Stomach (tissue), 4 donors: ENCODE results near the gene ENDOG.
"Not testable (repeated sequence)": the region's sequence is repeated elsewhere in the genome, so short reads cannot be mapped to it uniquely, and the experiment has no call there.

Source experiments
- CTCF ChIP-seq, 7 experiments: fragments of 450-650 bp in 4 of 7; fragments of 200-600 bp in 3 of 7; sonication (generic) in 3 of 7; IDR thresholded peaks; one replicate each; pipeline ENCODE4 v1.5.1; 2016 to 2019; ENCODE audit warnings: antibody characterized with exemption in 7 of 7, control low read depth in 2 of 7, mild to moderate bottlenecking in 1 of 7
- EP300 ChIP-seq: sonication (generic); formaldehyde crosslinking; IDR thresholded peaks from one replicate; pipeline ENCODE4 v1.6.1; 2017; ENCODE audit warnings: antibody characterized with exemption
- POLR2A ChIP-seq, 4 donors: fragments of 450-650 bp; IDR thresholded peaks; one replicate each; pipeline ENCODE4 v1.6.1; 2016; ENCODE audit warnings: antibody characterized with exemption in 4 of 4, control low read depth in 2 of 4, mild to moderate bottlenecking in 1 of 4, moderate library complexity in 1 of 4

- TF ChIP-seq POLR2A (IDR thresholded peaks at IDR 0.05); EP300: not testable (repeated sequence)
- TF ChIP-seq CTCF (IDR thresholded peaks at IDR 0.05), result peak in 5 of 7 experiments; percentile 43 to 82 (median 54)
These were observed 33.7 kb downstream of the ENDOG start for GRCh38 chr9:128851779-128852600.
